GM06990 (cell line): ENCODE measurements around the gene ST6GAL1.

ENCODE experiments used
- DNase-seq: peaks from one replicate; pipeline ENCODE4 v3.0.0-alpha.2; 2011; ENCODE audit not compliant: insufficient read length; ENCODE audit errors: extremely low read depth
- H3K27me3 ChIP-seq: replicated peaks from 2 replicates; pipeline ENCODE4 v1.6.0; 2011; ENCODE audit warnings: low read length; ENCODE audit not compliant: control insufficient read depth, insufficient read depth
- H3K36me3 ChIP-seq: 2 replicates; pipeline ENCODE4 v1.5.1; 2011; ENCODE audit warnings: low read length; ENCODE audit not compliant: control insufficient read depth, insufficient read depth
- H3K4me3 ChIP-seq: replicated peaks from 2 replicates; pipeline ENCODE4 v1.5.1; 2011; ENCODE audit warnings: low read depth, mild to moderate bottlenecking, control low read depth, low read length
- CTCF ChIP-seq: IDR thresholded peaks from 2 replicates; pipeline ENCODE4 v1.5.1; 2011; ENCODE audit warnings: low read length, control low read depth, mild to moderate bottlenecking, inconsistent platforms; ENCODE audit not compliant: insufficient read depth, poor library complexity, severe bottlenecking

Gene ST6GAL1

GRCh38 chr3:187024536-187025226 is 94.4 kb downstream of the ST6GAL1 start:
- peak overlapping the region; percentile 67 for H3K4me3 ChIP-seq
- no peaks in the 10 kb centered on the region for H3K27me3 ChIP-seq
- no peak for DNase-seq
- TF ChIP-seq CTCF = no peak
- H3K36me3 ChIP-seq = no peaks in the 10 kb centered on the region; the same call in 1 of the 2 replicates

GRCh38 chr3:187025254-187025655 is 94.9 kb downstream of the ST6GAL1 start:
- no peak for TF ChIP-seq CTCF
- peak overlapping the region; percentile 67 for H3K4me3 ChIP-seq
- DNase-seq = no peak
- no peaks in the 10 kb centered on the region for H3K27me3 ChIP-seq
- H3K36me3 ChIP-seq = no peaks in the 10 kb centered on the region; the same call in 1 of the 2 replicates

GRCh38 chr3:187025656-187026316 is 95.5 kb downstream of the ST6GAL1 start:
- DNase-seq = no peak

GRCh38 chr3:187026317-187026670 is 96.0 kb downstream of the ST6GAL1 start:
- peak overlapping the region; percentile 67 for H3K4me3 ChIP-seq
- no peak for TF ChIP-seq CTCF

More at GRCh38 chr3:187025656-187026316, 95.5 kb downstream of the ST6GAL1 start:
- Histone ChIP-seq H3K36me3 (peaks cover under 1% of the 10 kb centered on the region), H3K27me3 (no peaks in the 10 kb centered on the region), H3K4me3 (peak overlapping the region; percentile 67)
- no peak for TF ChIP-seq CTCF

GRCh38 chr3:187027531-187028278 is 97.4 kb downstream of the ST6GAL1 start:
- no peaks in the 10 kb centered on the region for H3K27me3 ChIP-seq
- DNase-seq = no peak
- H3K4me3 ChIP-seq = peak overlapping the region; percentile 58
- peaks cover 2% of the 10 kb centered on the region for H3K36me3 ChIP-seq
- TF ChIP-seq CTCF = no peak

More at GRCh38 chr3:187026317-187026670, 96.0 kb downstream of the ST6GAL1 start:
- no peaks in the 10 kb centered on the region for H3K27me3 ChIP-seq
- DNase-seq = no peak
- peaks cover 2% of the 10 kb centered on the region for H3K36me3 ChIP-seq
